Osteoblast (primary cell): ENCODE measurements around the gene GLCCI1. TPM values are rescaled to one million over a fixed set of nuclear protein-coding genes. Genes with fewer than 3 reads are reported as not detected.
"Not testable (repeated sequence)": the region's sequence is repeated elsewhere in the genome, so short reads cannot be mapped to it uniquely, and the experiment has no call there.

ENCODE experiments used
- DNase-seq: peaks from one replicate; pipeline ENCODE4 v3.0.0; 2011; ENCODE audit warnings: low spot score, mixed read lengths; ENCODE audit not compliant: insufficient read length; ENCODE audit errors: missing footprints
- H2AFZ ChIP-seq: 2 replicates; pipeline ENCODE4 v1.6.0; 2011; ENCODE audit warnings: mild to moderate bottlenecking, low read length
- H3K27ac ChIP-seq: 2 replicates; pipeline ENCODE4 v1.5.1; 2011; ENCODE audit warnings: mild to moderate bottlenecking, low read depth, low read length, moderate library complexity
- H3K27me3 ChIP-seq: 2 replicates; pipeline ENCODE4 v1.6.0; 2012; ENCODE audit warnings: mild to moderate bottlenecking, control low read depth, inconsistent platforms, low read length, moderate library complexity; ENCODE audit not compliant: insufficient read depth
- H3K36me3 ChIP-seq: 2 replicates; pipeline ENCODE4 v1.5.1; 2011; ENCODE audit warnings: mild to moderate bottlenecking, low read length, control low read depth, moderate library complexity; ENCODE audit not compliant: insufficient read depth
- H3K4me1 ChIP-seq: 2 replicates; pipeline ENCODE4 v1.5.1; 2011; ENCODE audit warnings: mild to moderate bottlenecking, low read length, control low read depth, moderate library complexity; ENCODE audit not compliant: insufficient read depth
- H3K4me2 ChIP-seq: 2 replicates; pipeline ENCODE4 v1.6.0; 2011; ENCODE audit warnings: mild to moderate bottlenecking, low read length; ENCODE audit not compliant: insufficient read depth
- H3K4me3 ChIP-seq: fragments of 200-600 bp; sonication (generic); 3 replicates; pipeline ENCODE4 v1.5.1; 2012; ENCODE audit warnings: mild to moderate bottlenecking, low read length, inconsistent platforms; ENCODE audit not compliant: insufficient read depth
- H3K79me2 ChIP-seq: 2 replicates; pipeline ENCODE4 v1.6.0; 2012; ENCODE audit warnings: mild to moderate bottlenecking, low read length, control low read depth, inconsistent platforms; ENCODE audit not compliant: insufficient read depth
- H3K9me3 ChIP-seq: 2 replicates; pipeline ENCODE4 v1.5.1; 2011; ENCODE audit warnings: low read depth, low read length, control low read depth
- H4K20me1 ChIP-seq: 2 replicates; pipeline ENCODE4 v1.6.0; 2012; ENCODE audit warnings: mild to moderate bottlenecking, low read length, control low read depth; ENCODE audit not compliant: insufficient read depth
- CTCF ChIP-seq: IDR thresholded peaks from 2 replicates; pipeline ENCODE4 v1.5.1; 2011; ENCODE audit warnings: mild to moderate bottlenecking, low read depth, low read length, moderate library complexity; ENCODE audit errors: extremely low read depth
- total RNA-seq: library from RNA; depleted of rRNA; stranded (reverse); fragments of >200 nt; gene quantifications from 2 replicates; pipeline ENCODE4 v1.2.3, GENCODE V29; 2012

The GLCCI1 gene
- total RNA-seq, 1 donor, result 10.1 TPM

- Histone ChIP-seq H3K27me3 (no peaks in the 10 kb centered on the region), H3K36me3 (no peaks in the 10 kb centered on the region), H3K9me3 (no peaks in the 10 kb centered on the region), H3K27ac (no peak overlapping the region), H3K79me2 (no peaks in the 10 kb centered on the region), H3K4me1 (no peaks in the 10 kb centered on the region), H4K20me1 (no peaks in the 10 kb centered on the region), H3K4me3 (no peak overlapping the region), H2AFZ (no peak overlapping the region), H3K4me2 (no peak overlapping the region)
- DNase-seq, result no peak
- no peak for TF ChIP-seq CTCF
Observed at GRCh38 chr7:8094164-8095140, 125.9 kb downstream of the GLCCI1 start.

GRCh38 chr7:8101292-8101691, 132.7 kb downstream of the GLCCI1 start:
- not testable (repeated sequence) for H2AFZ ChIP-seq, H3K36me3 ChIP-seq, H3K27me3 ChIP-seq, H4K20me1 ChIP-seq, H3K4me3 ChIP-seq, H3K4me2 ChIP-seq, DNase-seq, H3K9me3 ChIP-seq, H3K79me2 ChIP-seq, H3K4me1 ChIP-seq, H3K27ac ChIP-seq

- no peaks in the 10 kb centered on the region for H3K36me3 ChIP-seq
- H3K9me3 ChIP-seq, result no peaks in the 10 kb centered on the region
- no peaks in the 10 kb centered on the region for H3K79me2 ChIP-seq
- no peaks in the 10 kb centered on the region for H3K4me1 ChIP-seq
- no peak overlapping the region for H3K27ac ChIP-seq
- H2AFZ ChIP-seq, result no peak overlapping the region
- H3K4me3 ChIP-seq, result no peak overlapping the region
- TF ChIP-seq CTCF, result no peak
- H3K27me3 ChIP-seq, result no peaks in the 10 kb centered on the region
- no peak for DNase-seq
- H4K20me1 ChIP-seq, result no peaks in the 10 kb centered on the region
- no peak overlapping the region for H3K4me2 ChIP-seq
Observed at GRCh38 chr7:8103282-8103681, 134.7 kb downstream of the GLCCI1 start.

GRCh38 chr7:8105449-8106095, 137.0 kb downstream of the GLCCI1 start:
- Histone ChIP-seq H3K36me3 (no peaks in the 10 kb centered on the region), H3K4me2 (no peak overlapping the region), H2AFZ (no peak overlapping the region), H3K4me3 (no peak overlapping the region), H3K4me1 (peaks cover 11% of the 10 kb centered on the region), H3K79me2 (no peaks in the 10 kb centered on the region), H3K27ac (no peak overlapping the region), H3K9me3 (no peaks in the 10 kb centered on the region), H3K27me3 (no peaks in the 10 kb centered on the region), H4K20me1 (no peaks in the 10 kb centered on the region)
- TF ChIP-seq CTCF, result no peak
- DNase-seq, result no peak
